HG03045 (cell line): Measurements from ENCODE around the gene SMKR1.
"Not testable (repeated sequence)": the region's sequence is repeated elsewhere in the genome, so short reads cannot be mapped to it uniquely, and the experiment has no call there.

Experiments
- ATAC-seq: cut with Tn5 transposase; IDR thresholded peaks from one replicate; pipeline ENCODE4 v1.9.1; 2021; ENCODE audit warnings: mild to moderate bottlenecking, moderate library complexity; ENCODE audit not compliant: unreplicated experiment

The SMKR1 gene

GRCh38 chr7:129501760-129502707 is at the start of gene SMKR1:
TSS of gene SMKR1 (plus strand) at chr7:129502531. CDS start at chr7:129502825, 294 bp downstream.
- peak; percentile 68 for ATAC-seq

GRCh38 chr7:129452589-129453231 is 49.6 kb upstream of the SMKR1 start:
- no peak for ATAC-seq

GRCh38 chr7:129453510-129454248 is 48.7 kb upstream of the SMKR1 start:
- ATAC-seq, result no peak

GRCh38 chr7:129454249-129454551 is 48.1 kb upstream of the SMKR1 start:
- no peak for ATAC-seq

GRCh38 chr7:129456421-129456820 is 45.9 kb upstream of the SMKR1 start:
- no peak for ATAC-seq

GRCh38 chr7:129457101-129457500 is 45.2 kb upstream of the SMKR1 start:
- no peak for ATAC-seq

GRCh38 chr7:129458171-129458570 is 44.2 kb upstream of the SMKR1 start:
- ATAC-seq, result no peak

- ATAC-seq, result no peak
Measured at GRCh38 chr7:129461809-129462208, 40.5 kb upstream of the SMKR1 start.

- no peak for ATAC-seq
Measured at GRCh38 chr7:129462420-129462819, 39.9 kb upstream of the SMKR1 start.

- no peak for ATAC-seq
Measured at GRCh38 chr7:129464194-129464593, 38.1 kb upstream of the SMKR1 start.

GRCh38 chr7:129465080-129465479 is 37.3 kb upstream of the SMKR1 start:
- no peak for ATAC-seq

GRCh38 chr7:129466796-129467195 is 35.5 kb upstream of the SMKR1 start:
- ATAC-seq, result no peak

GRCh38 chr7:129468087-129468486 is 34.2 kb upstream of the SMKR1 start:
- ATAC-seq, result no peak

GRCh38 chr7:129468547-129468946 is 33.8 kb upstream of the SMKR1 start:
- no peak for ATAC-seq

- ATAC-seq, result no peak
Measured at GRCh38 chr7:129469930-129470329, 32.4 kb upstream of the SMKR1 start.

GRCh38 chr7:129470411-129470810 is 31.9 kb upstream of the SMKR1 start:
- ATAC-seq, result no peak

GRCh38 chr7:129471402-129471827 is 30.9 kb upstream of the SMKR1 start:
- no peak for ATAC-seq

GRCh38 chr7:129475931-129476330 is 26.4 kb upstream of the SMKR1 start:
- ATAC-seq, result not testable (repeated sequence)

- ATAC-seq, result not testable (repeated sequence)
Measured at GRCh38 chr7:129476398-129476797, 25.9 kb upstream of the SMKR1 start.

- ATAC-seq, result no peak
Measured at GRCh38 chr7:129479831-129480230, 22.5 kb upstream of the SMKR1 start.

- ATAC-seq, result no peak
Measured at GRCh38 chr7:129480674-129481363, 21.5 kb upstream of the SMKR1 start.
